ENCODE measurements around the gene SLCO6A1. TPM values are rescaled to one million over a fixed set of nuclear protein-coding genes. Genes with fewer than 3 reads are reported as not detected.

The SLCO6A1 gene
- total RNA-seq, 1 experiment from 2014 or later = not detected

- DNase-seq (ENCODE audit: low spot score) = no peak
Measured at GRCh38 chr5:102481054-102481715, 17.6 kb downstream of the SLCO6A1 start.

DNA sequence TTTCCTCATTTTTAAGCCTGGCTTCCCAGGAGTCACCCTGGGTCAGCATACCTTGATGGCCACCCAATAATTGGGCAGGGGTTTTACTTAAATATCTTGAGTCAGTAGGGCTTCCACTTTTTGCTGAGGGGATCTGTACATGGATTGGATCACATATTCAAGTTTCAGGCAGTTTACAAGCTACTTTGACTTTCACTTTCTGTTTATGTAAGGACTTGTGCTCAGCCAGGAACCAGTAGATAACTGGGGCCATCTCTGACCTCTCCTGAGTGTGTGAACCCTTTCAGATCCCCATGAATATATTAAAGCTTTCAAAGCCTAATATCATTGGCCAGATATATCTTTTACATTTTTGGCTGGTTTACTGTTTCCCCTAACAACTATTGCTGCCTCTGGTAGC is 45.1 kb downstream of the SLCO6A1 start:
- DNase-seq (ENCODE audit: low spot score) = no peak

- no peak for DNase-seq (ENCODE audit: low spot score)
Measured at GRCh38 chr5:102451082-102451481, 47.7 kb downstream of the SLCO6A1 start.

DNA sequence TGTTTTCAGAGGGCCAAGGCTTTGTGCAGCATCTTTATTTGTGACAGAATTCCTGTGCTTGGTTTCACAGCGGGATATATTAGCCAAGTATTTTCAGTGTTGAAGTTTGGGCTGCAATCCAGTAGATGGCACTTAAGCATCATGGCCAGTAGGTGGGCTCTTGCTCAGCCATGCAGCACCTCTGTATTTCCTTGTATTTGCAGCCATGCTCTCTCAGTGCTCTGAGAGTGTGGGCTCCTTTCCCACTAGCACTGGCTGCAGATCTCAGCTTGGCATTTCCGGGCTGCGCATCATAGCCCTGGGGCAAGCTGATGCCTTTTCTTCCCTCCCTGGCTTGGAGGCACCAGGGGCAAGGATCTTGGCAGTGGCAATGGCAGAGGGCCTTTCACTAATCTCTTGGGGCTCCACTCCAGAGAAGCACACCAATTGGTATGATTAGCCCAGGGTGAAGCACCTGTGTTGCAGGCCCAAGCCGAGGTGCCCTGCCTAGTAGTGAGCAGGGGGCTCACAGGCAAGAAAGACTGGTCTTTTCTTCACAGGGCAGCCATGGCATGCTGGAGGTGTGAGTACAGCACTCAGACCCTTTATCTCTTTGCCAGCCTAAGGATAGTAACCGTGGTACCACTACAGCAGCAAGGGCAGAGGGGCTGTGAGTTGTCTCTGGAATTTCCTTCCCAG is 48.3 kb downstream of the SLCO6A1 start:
- DNase-seq (ENCODE audit: low spot score) = peak; percentile 8

- DNase-seq (ENCODE audit: low spot score) = no peak
Measured at GRCh38 chr5:102433473-102433872, 65.3 kb downstream of the SLCO6A1 start.

DNA sequence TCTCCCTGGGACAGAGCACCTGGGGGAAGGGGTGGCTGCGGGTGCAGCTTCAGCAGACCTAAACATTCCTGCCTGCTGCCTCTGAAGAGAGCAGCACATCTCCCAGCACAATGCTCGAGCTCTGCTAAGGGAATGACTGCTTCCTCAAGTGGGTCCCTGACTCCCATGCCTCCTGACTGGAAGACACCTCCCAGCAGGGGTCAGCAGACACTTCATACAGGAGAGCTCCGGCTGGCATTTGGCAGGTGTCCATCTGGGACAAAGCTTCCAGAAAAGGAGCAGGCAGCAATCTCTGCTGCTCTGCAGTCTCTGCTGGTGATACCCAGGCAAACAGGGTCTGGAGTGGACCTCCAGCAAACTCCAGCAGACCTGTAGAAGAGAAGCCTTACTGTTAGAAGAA is 77.2 kb downstream of the SLCO6A1 start:
- peak; percentile 72 for DNase-seq (ENCODE audit: low spot score)

GRCh38 chr5:102418531-102418930 is 80.3 kb downstream of the SLCO6A1 start:
- DNase-seq (ENCODE audit: low spot score) = no peak

GRCh38 chr5:102414448-102414847 is 84.4 kb downstream of the SLCO6A1 start:
- no peak for DNase-seq (ENCODE audit: low spot score)

GRCh38 chr5:102388235-102388634 is 110.6 kb downstream of the SLCO6A1 start:
- no peak for DNase-seq (ENCODE audit: low spot score)

DNA sequence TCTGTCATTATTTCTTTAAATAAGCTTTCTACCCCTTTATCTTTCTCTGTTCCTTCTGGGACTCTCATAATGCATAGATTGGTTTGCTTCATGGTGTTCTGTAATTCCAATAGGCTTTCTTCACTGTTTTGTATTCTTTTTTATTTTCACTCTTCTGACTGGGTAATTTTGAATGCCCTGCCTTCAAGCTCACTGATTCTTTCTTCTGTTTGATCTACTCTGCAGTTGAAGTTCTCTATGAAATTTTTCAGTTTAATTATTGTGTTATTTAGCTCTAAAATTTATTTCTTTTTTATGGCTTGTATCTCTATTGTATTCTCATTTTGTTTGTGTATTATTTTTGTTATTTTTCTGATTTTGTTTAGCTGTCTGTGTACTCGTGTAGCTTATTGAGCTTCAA is 113.4 kb downstream of the SLCO6A1 start:
- DNase-seq (ENCODE audit: low spot score) = no peak

DNA sequence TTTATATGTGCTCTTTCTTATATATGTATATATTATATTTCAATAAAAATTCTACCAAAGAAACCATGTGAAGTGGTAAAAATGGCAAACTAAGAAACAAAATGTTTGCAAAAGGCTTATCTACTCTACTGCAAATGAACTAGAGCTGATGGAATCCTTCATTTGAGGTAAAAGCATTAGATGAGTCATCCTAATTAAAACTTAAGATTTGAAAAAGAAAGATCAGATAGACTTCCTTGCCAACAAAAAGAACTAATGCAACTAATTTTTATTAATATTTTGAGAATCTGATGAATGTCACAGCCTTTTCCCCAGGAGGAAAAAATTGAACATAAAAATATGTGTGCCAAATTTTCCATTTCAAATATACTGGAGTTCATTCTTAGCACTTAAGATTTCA is 118.6 kb downstream of the SLCO6A1 start:
- peak; percentile 1 for DNase-seq (ENCODE audit: low spot score)

DNA sequence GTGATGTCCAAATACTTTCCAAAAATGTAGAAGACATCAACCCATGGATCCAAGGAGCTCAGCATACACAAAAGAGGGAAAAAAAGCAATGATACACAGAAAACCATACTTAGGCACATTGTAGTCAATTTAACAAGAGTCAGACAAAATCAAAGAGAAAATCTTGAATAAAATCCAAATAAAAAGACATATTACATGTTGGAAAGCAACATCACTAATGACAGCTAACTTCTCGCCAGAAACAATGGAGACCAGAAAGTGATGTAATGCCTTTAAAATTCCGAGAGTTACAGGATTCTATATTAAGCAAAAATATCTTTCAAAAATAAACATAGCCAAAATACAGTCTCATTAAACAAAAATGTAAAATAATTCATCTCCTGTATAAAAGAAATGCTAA is 122.9 kb downstream of the SLCO6A1 start:
- no peak for DNase-seq (ENCODE audit: low spot score)

GRCh38 chr5:102375272-102375671 is 123.5 kb downstream of the SLCO6A1 start:
- DNase-seq (ENCODE audit: low spot score) = no peak

DNA sequence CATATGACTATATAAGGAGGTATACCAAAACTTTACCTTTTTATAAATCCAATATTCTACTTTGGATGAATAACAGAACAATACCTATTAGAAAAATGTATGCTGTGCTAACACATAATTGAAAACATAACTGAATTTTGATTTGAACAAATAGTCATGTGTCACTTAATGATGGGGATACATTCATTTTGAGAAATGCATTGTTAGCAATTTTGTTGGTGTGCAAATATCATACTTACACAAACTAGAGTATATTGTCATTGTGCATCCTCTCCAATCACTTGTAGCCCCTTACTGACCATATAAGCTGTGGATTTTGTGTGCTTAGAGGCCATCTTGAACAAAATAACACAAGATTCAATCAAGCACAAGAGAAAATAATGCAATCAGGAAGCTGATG is 130.4 kb downstream of the SLCO6A1 start:
- no peak for DNase-seq (ENCODE audit: low spot score)

DNA sequence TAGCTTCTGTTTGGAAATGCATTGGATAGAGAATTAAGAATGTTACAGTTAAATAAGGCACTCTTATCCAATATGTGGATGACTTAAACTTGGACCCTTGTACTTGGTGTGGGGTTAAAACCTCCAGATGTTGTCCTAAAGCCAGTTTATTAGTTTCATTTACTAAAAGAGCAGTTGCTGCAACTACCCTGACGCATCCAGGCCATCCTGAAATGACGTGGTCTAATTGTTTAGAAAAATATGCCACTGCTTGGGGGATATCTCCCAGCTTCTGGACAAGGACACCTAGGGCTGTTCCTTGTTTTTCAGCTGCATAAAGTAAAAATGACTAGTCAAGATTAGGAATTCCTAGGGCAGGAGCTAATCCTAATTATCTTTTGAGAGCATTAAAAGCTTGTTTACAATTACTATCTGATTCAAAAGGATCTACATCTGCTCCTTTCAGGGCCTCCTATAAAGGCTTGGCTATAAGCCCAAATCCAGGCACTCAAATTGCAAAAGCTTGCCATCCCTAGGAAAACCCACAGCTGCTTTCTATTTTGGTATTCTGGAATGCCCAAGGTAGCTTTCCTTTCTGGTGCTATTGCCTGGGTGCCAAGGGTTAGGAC is 157.0 kb downstream of the SLCO6A1 start:
- no peak for DNase-seq (ENCODE audit: low spot score)

- DNase-seq (ENCODE audit: low spot score) = no peak
Measured at GRCh38 chr5:102324714-102325113, 174.1 kb downstream of the SLCO6A1 start.

Other genes with a start within 250 kb of the SLCO6A1 start
- gene SLCO4C1, start 202.7 kb downstream of the SLCO6A1 start, total RNA-seq (2014; rRNA removed; shearing (Covaris generic)) = not detected in 2 replicates

Data from HT-29 (cell line).